Measurements from ENCODE around the gene KMT2A. TPM values are rescaled to one million over a fixed set of nuclear protein-coding genes. Genes with fewer than 3 reads are reported as not detected.
A peak's percentile ranks its signal among the peaks of the same experiment; 100 is the strongest.

KMT2A gene
- total RNA-seq, 4 donors from 2014 or later: 39.3 to 84.8 (median 51.9) TPM

GRCh38 chr11:118529584-118530175 lies 93.4 kb downstream of the KMT2A start:
- ATAC-seq (ENCODE audit: low FRiP score) (no peak), DNase-seq (ENCODE audit: low spot score) (no peak)
- no peak for TF ChIP-seq CTCF (IDR thresholded peaks at IDR 0.05)

- no peak for TF ChIP-seq CTCF (IDR thresholded peaks at IDR 0.05)
- ATAC-seq (ENCODE audit: low FRiP score) (no peak), DNase-seq (ENCODE audit: low spot score) (no peak)
Measured at GRCh38 chr11:118530180-118530682, 93.9 kb downstream of the KMT2A start.

- no peak for TF ChIP-seq CTCF (IDR thresholded peaks at IDR 0.05)
- no peak for DNase-seq (ENCODE audit: low spot score)
- peak; percentile 78 for ATAC-seq (ENCODE audit: low FRiP score)
Measured at GRCh38 chr11:118530683-118531596, 94.6 kb downstream of the KMT2A start, which contains the start of gene TMEM25. Gene TMEM25 (plus strand): TSS chr11:118531192. CDS start chr11:118531802, 610 bp downstream.

GRCh38 chr11:118531597-118532084 lies 95.3 kb downstream of the KMT2A start:
- DNase-seq (ENCODE audit: low spot score) (no peak), ATAC-seq (ENCODE audit: low FRiP score) (no peak)
- TF ChIP-seq CTCF (IDR thresholded peaks at IDR 0.05): no peak

- no peak for TF ChIP-seq CTCF (IDR thresholded peaks at IDR 0.05)
- no peak for DNase-seq (ENCODE audit: low spot score)
- no peak for ATAC-seq (ENCODE audit: low FRiP score)
Measured at GRCh38 chr11:118532091-118532490, 95.8 kb downstream of the KMT2A start.

- DNase-seq (ENCODE audit: low spot score) (no peak), ATAC-seq (ENCODE audit: low FRiP score) (no peak)
- no peak for TF ChIP-seq CTCF (IDR thresholded peaks at IDR 0.05)
Measured at GRCh38 chr11:118532852-118533768, 96.8 kb downstream of the KMT2A start.
